Parathyroid adenoma (tissue), 2 donors: ENCODE data around the gene NRSN2.
A peak's percentile ranks its signal among the peaks of the same experiment; 100 is the strongest.

Experiments used
- H2AFZ ChIP-seq: fragments of 300-600 bp; sonication (generic); one replicate; pipeline ENCODE4 v1.7.0; 2017; ENCODE audit warnings: antibody characterized with exemption, mild to moderate bottlenecking
- H3K27ac ChIP-seq: fragments of 300-600 bp; sonication (generic); one replicate; pipeline ENCODE4 v1.7.0; 2017
- H3K27me3 ChIP-seq: fragments of 300-600 bp; sonication (generic); one replicate; pipeline ENCODE4 v1.7.0; 2017; ENCODE audit warnings: low read length; ENCODE audit not compliant: control insufficient read depth, insufficient read depth
- H3K36me3 ChIP-seq: fragments of 300-600 bp; sonication (generic); one replicate; pipeline ENCODE4 v1.7.0; 2017; ENCODE audit warnings: low read length; ENCODE audit not compliant: control insufficient read depth, insufficient read depth
- H3K4me1 ChIP-seq: fragments of 300-600 bp; sonication (generic); one replicate; pipeline ENCODE4 v1.7.0; 2017; ENCODE audit warnings: control low read depth
- H3K4me2 ChIP-seq: fragments of 300-600 bp; sonication (generic); one replicate; pipeline ENCODE4 v1.7.0; 2017; ENCODE audit warnings: low read length
- H3K4me3 ChIP-seq: fragments of 300-600 bp; sonication (generic); one replicate; pipeline ENCODE4 v1.7.0; 2017; ENCODE audit warnings: low read depth, low read length
- H3K79me2 ChIP-seq: fragments of 300-600 bp; sonication (generic); one replicate; pipeline ENCODE4 v1.7.0; 2017; ENCODE audit warnings: control low read depth
- H3K9ac ChIP-seq: fragments of 300-600 bp; sonication (generic); one replicate; pipeline ENCODE4 v1.7.0; 2017; ENCODE audit warnings: mild to moderate bottlenecking
- H3K9me3 ChIP-seq: fragments of 300-600 bp; sonication (generic); one replicate; pipeline ENCODE4 v1.7.0; 2017; ENCODE audit warnings: low read length; ENCODE audit not compliant: control insufficient read depth
- CTCF ChIP-seq: fragments of 300-600 bp; sonication (generic); IDR thresholded peaks from one replicate; pipeline ENCODE4 v1.7.0; 2017; ENCODE audit warnings: antibody characterized with exemption, mild to moderate bottlenecking
- donor health status: primary hyperparathyroidism.

Gene NRSN2

DNA sequence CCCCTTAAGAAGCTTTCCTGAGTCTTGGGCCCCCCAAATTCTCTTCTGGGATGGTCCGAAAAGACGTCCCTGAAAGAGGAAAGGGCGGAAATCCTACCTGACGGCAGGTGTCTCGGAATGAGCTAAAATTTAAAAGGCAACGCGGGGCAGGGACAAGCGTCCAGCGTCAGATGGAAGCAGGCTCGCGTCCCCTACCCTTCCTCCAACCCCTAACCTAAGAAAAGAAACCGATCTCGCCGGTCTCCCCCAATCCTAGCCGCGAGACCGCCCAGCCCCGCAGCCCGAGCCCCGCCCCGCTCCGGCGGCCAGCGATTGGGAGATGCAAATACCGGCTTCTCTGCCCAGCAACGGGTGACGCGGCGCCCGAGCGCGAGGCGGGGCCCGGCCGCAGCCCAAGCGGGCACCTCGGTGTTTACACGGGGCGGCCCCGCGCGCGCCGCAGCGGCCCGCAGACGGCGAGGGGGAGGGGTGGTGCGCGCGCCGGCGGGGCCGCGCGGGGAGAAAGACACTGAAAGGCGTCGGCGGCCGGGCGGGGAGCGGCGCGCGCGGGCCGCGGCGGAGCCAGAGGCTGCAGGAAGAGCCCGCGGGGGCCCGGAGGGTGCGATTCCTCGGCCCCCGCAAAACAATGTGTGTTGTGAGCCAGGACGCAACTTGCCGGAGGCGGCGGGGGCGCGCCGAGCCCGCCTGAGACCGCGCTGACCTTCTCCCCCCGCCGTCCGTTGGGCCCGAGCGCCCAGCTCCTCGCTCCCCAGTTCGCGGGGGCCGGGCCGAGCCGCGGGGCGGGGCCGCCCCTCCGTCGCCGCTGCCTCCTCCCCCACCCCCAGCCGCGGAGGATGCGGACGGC, 21.6 kb upstream of the NRSN2 start, which contains the start of gene SOX12:
SOX12 (plus strand) TSS at position 508 of the 844 bp plus-strand sequence. CDS start 373 bp downstream, outside the sequence.
- H2AFZ ChIP-seq: peak within 1 kb of the TSS; percentile 85
- TF ChIP-seq CTCF: no peak
- H3K4me3 ChIP-seq: peak within 1 kb of the TSS; percentile 83
- peak within 1 kb of the TSS; percentile 76 for H3K4me2 ChIP-seq
- no peaks in the 10 kb centered on the region for H3K9me3 ChIP-seq
- no peaks in the 10 kb centered on the region for H3K79me2 ChIP-seq
- H3K27me3 ChIP-seq: no peaks in the 10 kb centered on the region
- H3K9ac ChIP-seq: no peak within 1 kb of the TSS
- H3K4me1 ChIP-seq: peaks cover 13% of the 10 kb centered on the region
- no peaks in the 10 kb centered on the region for H3K36me3 ChIP-seq
- peak within 1 kb of the TSS; percentile 80 for H3K27ac ChIP-seq

- Histone ChIP-seq H3K4me3 (peak overlapping the region; percentile 83), H3K36me3 (no peaks in the 10 kb centered on the region), H3K27me3 (no peaks in the 10 kb centered on the region), H3K4me1 (peaks cover 14% of the 10 kb centered on the region), H3K9me3 (no peaks in the 10 kb centered on the region), H3K9ac (no peak overlapping the region), H3K27ac (peak overlapping the region; percentile 79), H2AFZ (peak overlapping the region; percentile 74), H3K4me2 (peak overlapping the region; percentile 76), H3K79me2 (no peaks in the 10 kb centered on the region)
- no peak for TF ChIP-seq CTCF
Measured at GRCh38 chr20:325889-326644, 20.8 kb upstream of the NRSN2 start.

GRCh38 chr20:326645-327185, 20.2 kb upstream of the NRSN2 start:
- H3K9ac ChIP-seq: no peak overlapping the region
- TF ChIP-seq CTCF: no peak
- H3K27me3 ChIP-seq: no peaks in the 10 kb centered on the region
- no peaks in the 10 kb centered on the region for H3K9me3 ChIP-seq
- peaks cover 14% of the 10 kb centered on the region for H3K4me1 ChIP-seq
- peak overlapping the region; percentile 79 for H3K27ac ChIP-seq
- H3K79me2 ChIP-seq: no peaks in the 10 kb centered on the region
- peak overlapping the region; percentile 76 for H3K4me2 ChIP-seq
- H2AFZ ChIP-seq: peak overlapping the region; percentile 66
- peak overlapping the region; percentile 83 for H3K4me3 ChIP-seq
- H3K36me3 ChIP-seq: no peaks in the 10 kb centered on the region

DNA sequence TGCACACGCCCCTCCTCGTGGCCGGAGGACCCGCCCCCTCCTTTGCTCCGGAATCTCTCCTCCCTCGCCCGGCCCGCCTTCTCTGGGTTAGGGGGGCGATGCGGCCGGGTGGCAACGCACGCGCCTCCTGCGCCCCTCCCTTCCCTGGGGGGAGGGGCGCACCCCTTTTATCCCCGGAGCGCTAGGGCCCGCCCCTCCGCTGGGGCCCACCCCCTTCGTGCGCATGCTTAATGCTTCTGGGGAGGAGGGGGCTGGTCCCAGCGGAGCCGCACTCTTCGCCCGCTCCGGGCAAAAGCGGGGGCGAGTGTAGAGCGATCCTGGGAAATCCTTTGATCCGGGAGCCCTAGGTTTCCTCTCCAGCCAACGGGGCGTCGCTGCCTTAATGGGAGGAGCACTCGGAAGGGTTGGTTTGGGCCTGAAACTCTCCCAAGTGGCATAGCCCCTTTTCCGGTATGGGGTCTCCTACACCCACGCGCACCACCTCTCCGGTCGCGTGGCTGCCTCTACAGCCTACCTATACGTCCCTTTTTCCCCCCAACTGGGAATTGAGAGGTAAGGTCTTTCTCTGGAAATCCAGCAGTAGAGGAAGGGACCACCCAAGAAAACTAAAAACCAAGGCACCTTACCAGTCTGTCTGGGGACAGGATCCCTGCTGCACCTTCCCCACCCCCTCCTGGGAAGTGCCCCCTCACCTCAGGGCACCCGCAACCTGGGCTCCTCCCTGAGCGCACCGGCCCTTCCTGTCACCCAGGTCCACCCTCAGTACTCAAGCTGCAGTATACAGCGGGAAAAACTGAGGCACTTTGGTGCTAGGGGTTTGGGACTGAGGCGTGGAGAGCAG, 19.5 kb upstream of the NRSN2 start:
- Histone ChIP-seq H2AFZ (peak overlapping the region; percentile 39), H3K9ac (no peak overlapping the region), H3K4me3 (peak overlapping the region; percentile 83), H3K4me2 (peak overlapping the region; percentile 76), H3K9me3 (no peaks in the 10 kb centered on the region), H3K27me3 (no peaks in the 10 kb centered on the region), H3K36me3 (no peaks in the 10 kb centered on the region), H3K4me1 (peaks cover 14% of the 10 kb centered on the region), H3K79me2 (no peaks in the 10 kb centered on the region), H3K27ac (peak overlapping the region; percentile 79)
- TF ChIP-seq CTCF: no peak
